ENCODE data around the gene GRIA1.

Gene GRIA1

DNA sequence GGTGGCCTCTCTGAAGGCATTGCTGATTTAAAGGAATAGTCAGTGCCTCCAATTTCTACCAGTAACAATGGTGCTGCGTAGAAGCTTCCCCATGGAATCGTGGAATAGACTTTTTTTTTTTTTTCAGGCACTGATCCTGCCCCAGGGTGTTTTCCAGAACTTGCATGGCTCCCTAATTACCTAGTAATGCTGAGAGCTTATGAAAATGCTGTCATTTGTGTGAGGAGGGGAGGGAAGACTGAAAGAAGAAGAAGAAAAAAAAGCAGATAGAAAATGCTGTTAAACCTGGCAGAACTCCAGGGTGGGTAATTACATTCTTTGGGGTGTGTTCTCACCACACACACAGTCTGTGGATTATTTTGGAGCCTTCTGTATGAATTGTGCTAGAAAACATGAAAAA is 4.8 kb upstream of the GRIA1 start:
- Mint-ChIP-seq H3K9me3 (no peaks in the 10 kb centered on the region), H3K27ac (no peak overlapping the region), H3K4me3 (no peak overlapping the region), H3K4me1 (no peaks in the 10 kb centered on the region), H3K27me3 (peaks cover 16% of the 10 kb centered on the region), H3K36me3 (no peaks in the 10 kb centered on the region)

DNA sequence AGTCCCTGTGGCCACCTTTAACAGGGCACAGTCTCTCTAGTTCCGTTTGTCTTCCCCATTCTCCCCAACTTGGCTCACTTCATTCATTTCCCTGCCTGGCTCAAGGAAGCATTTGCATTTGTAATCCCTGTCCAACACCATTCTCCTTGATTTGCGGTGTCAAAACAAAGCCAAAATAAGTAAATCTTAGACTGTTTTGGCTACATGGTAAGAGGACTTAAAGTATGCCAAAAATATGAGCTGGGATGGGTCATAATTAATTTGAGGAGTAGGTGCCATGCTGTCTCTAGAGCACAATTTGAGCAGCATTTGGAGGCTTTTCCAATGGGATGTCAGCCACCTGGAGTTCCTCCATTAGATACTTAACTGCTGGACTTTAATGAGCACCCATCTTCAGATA is 3.7 kb upstream of the GRIA1 start:
- no peak overlapping the region for H3K27ac Mint-ChIP-seq
- H3K36me3 Mint-ChIP-seq: no peaks in the 10 kb centered on the region
- no peaks in the 10 kb centered on the region for H3K9me3 Mint-ChIP-seq
- H3K4me1 Mint-ChIP-seq: no peaks in the 10 kb centered on the region
- H3K4me3 Mint-ChIP-seq: no peak overlapping the region
- H3K27me3 Mint-ChIP-seq: peaks cover 25% of the 10 kb centered on the region

DNA sequence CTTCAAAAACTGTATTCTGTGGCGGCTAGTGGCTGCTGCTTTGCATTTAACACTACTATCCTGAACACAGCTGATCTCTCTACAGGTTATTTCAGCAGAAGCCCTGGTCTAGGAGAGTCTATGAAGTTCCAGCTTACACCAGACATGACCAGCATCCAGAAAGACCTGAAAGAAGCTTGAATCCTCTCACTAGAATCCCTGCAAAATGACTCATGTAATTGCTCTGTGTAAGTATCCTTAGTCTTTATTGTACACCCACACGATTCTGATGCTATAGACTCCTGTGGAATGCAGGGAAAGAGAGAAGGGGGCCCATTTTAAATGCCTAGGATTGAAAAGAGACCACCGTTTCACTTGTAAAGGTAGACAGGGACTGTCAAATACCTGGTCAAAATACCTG is 859 bp upstream of the GRIA1 start:
- H3K36me3 Mint-ChIP-seq: no peaks in the 10 kb centered on the region
- H3K27ac Mint-ChIP-seq: no peak overlapping the region
- no peaks in the 10 kb centered on the region for H3K9me3 Mint-ChIP-seq
- peaks cover 27% of the 10 kb centered on the region for H3K27me3 Mint-ChIP-seq
- no peak overlapping the region for H3K4me3 Mint-ChIP-seq
- H3K4me1 Mint-ChIP-seq: no peaks in the 10 kb centered on the region

DNA sequence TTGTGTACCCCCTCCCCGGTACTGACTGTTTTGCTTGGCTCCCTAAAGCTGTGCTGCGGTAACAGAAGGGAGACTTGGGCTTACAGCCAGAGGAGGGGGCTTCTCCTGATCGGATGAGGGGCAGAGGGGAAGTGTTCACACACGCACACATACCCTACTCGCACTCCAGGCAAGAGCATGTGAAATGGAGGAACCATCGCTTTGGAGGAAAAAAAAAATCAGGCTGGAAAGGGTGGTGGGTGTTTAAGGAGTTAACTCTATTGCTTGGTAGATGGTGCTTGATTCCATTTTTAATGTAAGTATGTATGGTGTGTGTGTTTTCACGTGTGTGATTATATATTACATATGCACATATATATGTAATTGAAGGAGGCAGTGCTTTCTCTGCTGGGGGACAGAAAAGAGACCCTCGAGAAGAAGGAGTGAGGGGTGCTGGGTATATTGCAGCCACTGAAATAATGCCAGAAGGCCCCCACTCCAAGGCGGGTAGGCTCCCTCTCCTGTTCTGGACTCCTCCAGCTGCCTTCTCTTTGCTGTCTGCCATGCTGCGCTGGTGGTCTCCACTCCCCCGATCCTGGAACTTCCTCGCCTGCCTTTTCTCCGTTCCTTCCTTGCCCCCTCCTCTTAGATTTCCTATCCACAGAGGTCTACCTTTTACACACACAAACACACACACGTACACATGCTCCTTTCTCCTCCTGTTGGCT is 721 bp downstream of the GRIA1 start:
- H3K36me3 Mint-ChIP-seq: no peaks in the 10 kb centered on the region
- no peak overlapping the region for H3K4me3 Mint-ChIP-seq
- H3K27ac Mint-ChIP-seq: no peak overlapping the region
- H3K9me3 Mint-ChIP-seq: no peaks in the 10 kb centered on the region
- peaks cover 27% of the 10 kb centered on the region for H3K27me3 Mint-ChIP-seq
- H3K4me1 Mint-ChIP-seq: no peaks in the 10 kb centered on the region

DNA sequence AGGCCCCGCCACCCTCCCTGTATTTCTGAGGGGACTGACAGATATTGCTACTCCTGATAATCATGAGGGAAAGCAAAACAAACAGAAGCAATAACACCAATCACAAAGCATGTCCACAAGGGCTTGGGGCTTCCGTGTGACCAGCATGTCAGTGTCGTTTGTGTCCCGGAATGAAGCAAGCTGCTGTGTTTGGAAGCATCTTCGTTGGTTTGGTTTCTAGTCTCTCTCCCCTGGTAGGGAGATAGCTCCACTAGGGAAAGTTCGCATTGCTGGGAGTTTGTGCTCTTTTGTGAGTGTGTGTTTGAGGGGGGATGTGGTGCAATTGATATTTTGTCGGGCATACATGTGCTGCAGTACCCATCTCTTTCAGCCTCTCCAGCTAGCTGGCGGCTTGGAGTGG is 1.4 kb downstream of the GRIA1 start:
- H3K4me1 Mint-ChIP-seq: no peaks in the 10 kb centered on the region
- H3K27me3 Mint-ChIP-seq: peaks cover 30% of the 10 kb centered on the region
- no peak overlapping the region for H3K4me3 Mint-ChIP-seq
- H3K9me3 Mint-ChIP-seq: no peaks in the 10 kb centered on the region
- H3K27ac Mint-ChIP-seq: no peak overlapping the region
- H3K36me3 Mint-ChIP-seq: no peaks in the 10 kb centered on the region

DNA sequence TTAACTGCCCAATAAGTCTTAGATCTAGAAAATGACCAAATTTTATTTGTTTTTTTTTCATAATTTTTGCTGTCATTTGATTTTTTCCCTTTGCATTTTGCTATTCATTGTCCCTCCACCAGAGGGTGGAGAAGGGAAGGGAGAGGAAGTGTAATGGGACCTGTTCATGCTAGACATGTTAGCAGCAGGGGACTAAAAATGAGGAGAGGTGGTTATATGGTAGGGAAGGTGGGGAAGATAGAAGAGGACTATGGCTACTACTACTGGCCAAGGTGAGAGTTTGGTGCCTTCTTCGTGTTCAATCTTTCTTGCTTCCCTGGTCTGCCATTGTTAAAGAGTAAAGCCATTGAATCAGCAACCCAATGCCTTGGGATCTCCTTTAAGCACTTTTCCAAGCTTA is 6.4 kb downstream of the GRIA1 start:
- H3K9me3 Mint-ChIP-seq: no peaks in the 10 kb centered on the region
- peaks cover 9% of the 10 kb centered on the region for H3K27me3 Mint-ChIP-seq
- no peak overlapping the region for H3K27ac Mint-ChIP-seq
- H3K4me3 Mint-ChIP-seq: no peak overlapping the region
- H3K4me1 Mint-ChIP-seq: no peaks in the 10 kb centered on the region
- H3K36me3 Mint-ChIP-seq: no peaks in the 10 kb centered on the region

DNA sequence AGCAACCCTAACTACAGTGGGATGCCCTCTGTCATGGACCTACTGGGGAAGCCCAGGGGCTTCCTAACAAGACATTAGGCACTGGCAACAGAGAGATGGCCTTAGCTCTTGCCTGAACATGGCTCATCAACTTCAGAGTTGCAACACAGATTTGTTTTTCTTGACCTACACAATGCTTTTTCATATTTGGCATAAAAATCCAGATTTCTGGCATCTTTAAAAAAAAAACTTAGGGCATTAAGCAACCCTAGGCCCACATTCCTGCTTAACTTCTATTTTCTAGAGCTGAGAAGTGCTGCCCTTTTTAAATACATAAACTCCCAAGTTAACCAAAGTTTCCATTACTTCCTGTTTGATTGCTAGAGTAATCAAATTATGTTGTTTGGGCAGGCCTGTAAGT is 8.0 kb downstream of the GRIA1 start:
- Mint-ChIP-seq H3K27me3 (peaks cover 2% of the 10 kb centered on the region), H3K27ac (no peak overlapping the region), H3K36me3 (no peaks in the 10 kb centered on the region), H3K4me3 (no peak overlapping the region), H3K4me1 (no peaks in the 10 kb centered on the region), H3K9me3 (no peaks in the 10 kb centered on the region)

DNA sequence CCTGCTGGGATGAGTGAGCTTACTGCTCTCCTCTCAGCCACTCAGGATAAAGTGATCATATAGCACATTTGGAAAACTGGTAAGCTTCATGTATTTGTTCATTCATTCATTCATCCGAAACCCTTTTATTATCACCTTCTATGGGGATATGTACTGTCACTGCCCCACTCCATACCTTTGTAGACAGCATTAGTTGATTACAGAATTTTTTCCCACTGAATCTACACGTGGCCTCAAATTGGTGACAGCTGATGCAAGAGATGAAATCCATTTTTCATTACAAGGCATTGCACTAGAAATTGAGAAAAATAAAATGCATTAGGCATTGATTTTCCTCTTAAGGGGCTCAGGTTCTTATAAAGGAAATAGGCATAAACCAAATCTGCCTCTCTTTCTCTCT is 9.7 kb downstream of the GRIA1 start:
- Mint-ChIP-seq H3K27ac (no peak overlapping the region), H3K27me3 (peaks cover 2% of the 10 kb centered on the region), H3K4me3 (no peak overlapping the region), H3K36me3 (no peaks in the 10 kb centered on the region), H3K9me3 (no peaks in the 10 kb centered on the region), H3K4me1 (no peaks in the 10 kb centered on the region)

DNA sequence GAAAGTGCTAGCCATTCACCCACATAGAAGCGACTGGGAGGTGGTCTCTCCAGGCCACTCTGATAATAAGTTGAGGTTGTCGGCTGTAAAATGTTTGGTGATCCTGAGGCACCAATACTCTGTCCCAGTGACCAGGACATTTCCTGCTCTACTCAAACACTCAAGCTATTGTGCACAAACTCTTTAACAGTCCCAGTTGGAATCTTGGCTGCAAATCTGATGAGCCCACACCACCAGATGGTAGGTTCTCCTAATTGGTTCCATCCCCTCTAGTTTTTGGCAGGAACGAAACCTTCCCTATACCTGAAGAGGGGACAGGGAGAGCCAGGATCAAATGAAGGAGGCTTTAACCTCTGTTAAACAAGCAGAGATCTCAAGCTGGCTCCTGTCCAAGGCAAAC is 14.3 kb downstream of the GRIA1 start:
- H3K4me1 Mint-ChIP-seq: no peaks in the 10 kb centered on the region
- no peak overlapping the region for H3K4me3 Mint-ChIP-seq
- no peaks in the 10 kb centered on the region for H3K36me3 Mint-ChIP-seq
- H3K27ac Mint-ChIP-seq: no peak overlapping the region
- H3K27me3 Mint-ChIP-seq: no peaks in the 10 kb centered on the region
- H3K9me3 Mint-ChIP-seq: no peaks in the 10 kb centered on the region

DNA sequence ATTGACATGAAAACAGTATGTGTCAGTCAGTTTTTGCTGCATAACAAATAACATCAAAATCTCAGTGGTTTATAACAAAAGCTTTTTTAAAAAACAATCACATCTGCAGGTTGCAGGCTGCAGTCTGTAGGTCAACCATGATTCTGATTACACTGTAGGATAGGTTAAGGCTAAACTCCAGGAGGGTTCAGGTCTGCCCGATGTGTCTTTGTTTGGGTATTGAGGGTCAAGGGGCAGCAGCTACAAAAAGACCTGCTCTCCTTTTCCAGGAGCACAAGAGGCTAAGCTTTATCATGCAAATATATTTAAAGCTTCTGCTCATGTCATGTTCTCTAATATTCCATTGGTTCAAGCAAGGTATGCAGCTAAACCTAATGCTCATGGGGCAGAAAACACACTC is 18.2 kb downstream of the GRIA1 start:
- no peak overlapping the region for H3K4me3 Mint-ChIP-seq
- H3K9me3 Mint-ChIP-seq: no peaks in the 10 kb centered on the region
- no peaks in the 10 kb centered on the region for H3K4me1 Mint-ChIP-seq
- H3K27ac Mint-ChIP-seq: no peak overlapping the region
- H3K27me3 Mint-ChIP-seq: no peaks in the 10 kb centered on the region
- H3K36me3 Mint-ChIP-seq: no peaks in the 10 kb centered on the region

DNA sequence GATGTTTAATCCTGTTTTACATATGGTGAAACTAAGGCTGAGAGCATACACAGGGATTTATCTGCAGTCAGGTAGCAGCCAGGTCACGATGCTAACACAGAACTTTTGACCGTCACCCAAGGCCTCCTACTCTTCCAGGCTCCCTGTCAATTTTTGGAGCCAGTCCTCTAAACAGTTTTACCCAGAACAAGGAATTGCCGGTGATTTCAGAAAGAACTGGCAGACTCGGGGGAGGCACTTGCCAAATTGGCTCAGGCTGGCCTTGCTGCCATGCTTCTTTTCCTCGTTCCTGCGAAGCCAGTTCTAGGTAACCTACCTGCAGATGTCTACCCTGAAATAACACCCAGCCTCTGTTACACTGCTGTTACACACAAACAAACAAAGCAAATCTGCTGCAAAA is 21.2 kb downstream of the GRIA1 start:
- Mint-ChIP-seq H3K9me3 (no peaks in the 10 kb centered on the region), H3K4me1 (no peaks in the 10 kb centered on the region), H3K27ac (no peak overlapping the region), H3K36me3 (no peaks in the 10 kb centered on the region), H3K4me3 (no peak overlapping the region), H3K27me3 (no peaks in the 10 kb centered on the region)

DNA sequence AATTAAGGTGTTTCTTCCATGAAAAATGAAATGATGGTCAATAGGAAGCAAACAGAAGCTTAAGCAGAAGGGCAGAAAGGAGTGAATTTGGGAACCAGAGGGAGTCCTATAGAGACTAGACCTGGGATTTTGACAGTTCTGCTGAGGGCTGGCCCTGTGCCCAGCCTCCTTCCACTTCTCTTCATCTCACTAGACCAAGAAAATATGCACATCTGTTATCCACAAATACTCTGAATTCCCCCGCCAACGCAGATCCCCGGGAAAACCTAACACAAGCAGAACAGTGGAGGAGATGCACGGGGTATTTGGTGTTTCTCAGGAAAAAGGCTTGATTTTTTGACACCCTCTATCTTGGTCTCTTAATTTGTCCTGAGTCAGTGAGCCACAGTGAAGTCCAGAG is 22.7 kb downstream of the GRIA1 start:
- no peak overlapping the region for H3K27ac Mint-ChIP-seq
- H3K36me3 Mint-ChIP-seq: no peaks in the 10 kb centered on the region
- no peak overlapping the region for H3K4me3 Mint-ChIP-seq
- no peaks in the 10 kb centered on the region for H3K4me1 Mint-ChIP-seq
- H3K27me3 Mint-ChIP-seq: no peaks in the 10 kb centered on the region
- H3K9me3 Mint-ChIP-seq: no peaks in the 10 kb centered on the region

DNA sequence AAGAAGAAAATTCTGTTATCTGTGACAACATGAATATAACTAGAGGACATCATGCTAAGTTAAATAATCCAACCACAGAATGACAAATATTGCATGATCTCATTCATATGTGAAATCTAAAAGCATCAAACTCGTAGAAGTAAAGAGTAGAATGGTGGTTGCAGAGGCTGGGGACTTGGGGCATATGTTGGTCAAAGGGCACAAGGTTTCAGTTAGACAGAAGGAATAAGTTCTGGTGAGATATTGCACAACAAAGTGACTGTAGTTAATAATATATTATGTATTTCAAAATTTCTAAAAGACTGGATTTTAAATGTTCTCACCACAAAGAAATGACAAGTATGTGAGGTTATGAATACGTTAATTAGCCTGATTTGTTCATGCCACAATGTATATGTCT is 24.8 kb downstream of the GRIA1 start:
- no peak overlapping the region for H3K27ac Mint-ChIP-seq
- no peaks in the 10 kb centered on the region for H3K9me3 Mint-ChIP-seq
- H3K4me1 Mint-ChIP-seq: no peaks in the 10 kb centered on the region
- H3K4me3 Mint-ChIP-seq: no peak overlapping the region
- no peaks in the 10 kb centered on the region for H3K27me3 Mint-ChIP-seq
- H3K36me3 Mint-ChIP-seq: no peaks in the 10 kb centered on the region

DNA sequence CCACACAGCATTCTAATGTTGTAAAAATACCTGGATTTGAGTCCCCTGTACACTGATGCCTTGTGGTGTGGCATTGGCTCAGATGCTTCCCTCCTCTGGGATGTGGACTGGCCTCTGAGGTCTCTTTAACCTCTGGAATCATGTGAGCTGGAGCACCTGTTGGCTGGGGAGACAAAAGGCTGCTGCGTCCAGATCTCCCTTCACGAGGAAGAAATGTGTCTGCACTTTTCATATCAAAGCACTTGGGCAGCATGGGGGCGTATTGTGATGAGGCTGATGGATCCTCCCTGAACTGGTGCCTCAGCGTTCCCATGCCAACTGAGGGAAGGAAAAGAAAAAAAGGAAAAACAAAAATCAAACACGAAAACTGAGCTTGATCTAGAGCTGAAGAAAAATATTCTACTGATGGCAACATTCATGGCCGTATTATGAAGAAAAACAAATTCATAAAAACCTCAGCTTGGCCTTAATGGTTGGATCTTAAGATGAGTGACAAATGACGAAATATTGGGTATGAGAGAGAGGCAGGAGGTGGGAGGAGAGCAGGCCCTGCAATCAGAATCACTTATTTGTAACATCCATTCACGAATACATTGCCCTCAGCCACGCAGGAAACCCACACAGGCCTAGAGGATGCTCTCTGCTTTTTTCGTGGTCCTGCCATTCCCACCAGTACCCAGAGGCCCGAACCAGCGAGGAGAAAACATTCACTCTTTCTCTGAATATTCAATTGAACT is 26.2 kb downstream of the GRIA1 start:
- H3K4me3 Mint-ChIP-seq: no peak overlapping the region
- no peak overlapping the region for H3K27ac Mint-ChIP-seq
- no peaks in the 10 kb centered on the region for H3K27me3 Mint-ChIP-seq
- no peaks in the 10 kb centered on the region for H3K36me3 Mint-ChIP-seq
- no peaks in the 10 kb centered on the region for H3K9me3 Mint-ChIP-seq
- no peaks in the 10 kb centered on the region for H3K4me1 Mint-ChIP-seq

DNA sequence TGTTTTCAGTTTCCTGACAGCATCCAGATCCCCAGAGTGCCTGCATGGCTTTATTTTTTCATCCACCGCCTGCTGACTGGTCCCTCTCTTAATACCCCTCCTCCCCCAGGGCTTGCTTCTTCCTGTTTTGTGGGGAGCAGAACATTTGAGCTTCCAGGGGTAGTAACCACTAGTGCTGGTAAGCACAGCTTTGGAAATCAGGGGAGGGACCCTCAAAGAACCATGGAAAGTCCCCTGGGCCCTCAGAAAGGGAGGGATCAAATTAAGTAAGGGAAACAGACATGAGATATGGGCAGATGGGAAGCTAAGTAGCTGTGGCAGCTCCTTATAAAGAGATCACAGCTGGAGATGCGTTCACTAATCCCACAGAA is 26.8 kb downstream of the GRIA1 start:
- H3K27ac Mint-ChIP-seq: no peak overlapping the region
- H3K27me3 Mint-ChIP-seq: no peaks in the 10 kb centered on the region

DNA sequence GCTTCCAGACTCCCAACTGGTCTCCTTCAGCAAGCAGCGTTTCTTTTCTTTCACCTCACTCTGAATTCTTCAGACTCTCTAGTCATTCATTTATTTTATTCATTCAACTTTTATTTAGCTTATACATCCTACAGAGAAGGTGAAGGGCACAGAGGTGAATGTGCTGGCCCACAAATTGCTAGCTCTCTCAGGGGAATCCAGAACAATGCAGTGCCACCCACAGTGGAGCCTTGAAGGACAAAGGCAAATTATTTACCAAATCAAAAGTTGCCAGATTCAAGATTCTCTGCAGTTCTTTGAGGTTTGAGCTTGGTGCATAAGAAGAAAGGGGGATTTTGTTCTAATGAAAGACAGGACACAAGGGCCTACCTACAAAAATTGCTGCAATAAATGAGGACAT is 29.7 kb downstream of the GRIA1 start:
- H3K4me1 Mint-ChIP-seq: no peaks in the 10 kb centered on the region
- H3K27me3 Mint-ChIP-seq: no peaks in the 10 kb centered on the region
- H3K27ac Mint-ChIP-seq: no peak overlapping the region
- no peaks in the 10 kb centered on the region for H3K36me3 Mint-ChIP-seq
- no peak overlapping the region for H3K4me3 Mint-ChIP-seq
- no peaks in the 10 kb centered on the region for H3K9me3 Mint-ChIP-seq

More for the DNA sequence above, 26.8 kb downstream of the GRIA1 start:
- no peak overlapping the region for H3K4me3 Mint-ChIP-seq
- H3K36me3 Mint-ChIP-seq: no peaks in the 10 kb centered on the region
- H3K9me3 Mint-ChIP-seq: no peaks in the 10 kb centered on the region
- H3K4me1 Mint-ChIP-seq: no peaks in the 10 kb centered on the region

DNA sequence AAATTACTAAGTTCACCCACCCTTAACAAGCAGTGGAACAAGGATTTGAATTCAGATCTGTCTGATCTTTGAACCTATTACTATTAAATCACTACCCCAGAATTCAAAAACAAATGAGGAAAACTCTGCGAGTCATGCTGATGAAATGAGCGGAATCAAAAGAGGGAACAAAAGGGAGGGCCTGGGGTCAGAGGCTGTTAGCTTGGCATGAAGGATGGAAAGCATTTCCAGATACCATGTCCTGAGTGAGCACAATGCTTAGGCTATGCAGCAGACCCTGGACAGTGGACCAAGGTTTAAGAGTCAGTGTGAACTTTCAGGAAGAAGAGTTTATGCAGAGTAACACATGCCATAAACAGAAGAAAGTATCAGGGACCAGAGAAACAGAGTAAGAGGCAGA is 30.5 kb downstream of the GRIA1 start:
- no peaks in the 10 kb centered on the region for H3K4me1 Mint-ChIP-seq
- H3K27ac Mint-ChIP-seq: no peak overlapping the region
- no peaks in the 10 kb centered on the region for H3K27me3 Mint-ChIP-seq
- no peak overlapping the region for H3K4me3 Mint-ChIP-seq
- H3K36me3 Mint-ChIP-seq: no peaks in the 10 kb centered on the region
- no peaks in the 10 kb centered on the region for H3K9me3 Mint-ChIP-seq

Data from activated naive CD4-positive, alpha-beta T cell treated with anti-CD3 and anti-CD28 coated beads, Interleukin-2, amount 50 U/mL, for 24 hours (primary cell).